NCI-H128 (cell line): ENCODE results near the gene CLEC16A.

Source experiments
- DNase-seq: peaks from one replicate; lab custom pipeline; 2025; ENCODE audit not compliant: unreplicated experiment; lab: John Stamatoyannopoulos, UW

The CLEC16A gene

GRCh38 chr16:11183035-11183812 is 238.9 kb downstream of the CLEC16A start:
- no peak for DNase-seq

DNA sequence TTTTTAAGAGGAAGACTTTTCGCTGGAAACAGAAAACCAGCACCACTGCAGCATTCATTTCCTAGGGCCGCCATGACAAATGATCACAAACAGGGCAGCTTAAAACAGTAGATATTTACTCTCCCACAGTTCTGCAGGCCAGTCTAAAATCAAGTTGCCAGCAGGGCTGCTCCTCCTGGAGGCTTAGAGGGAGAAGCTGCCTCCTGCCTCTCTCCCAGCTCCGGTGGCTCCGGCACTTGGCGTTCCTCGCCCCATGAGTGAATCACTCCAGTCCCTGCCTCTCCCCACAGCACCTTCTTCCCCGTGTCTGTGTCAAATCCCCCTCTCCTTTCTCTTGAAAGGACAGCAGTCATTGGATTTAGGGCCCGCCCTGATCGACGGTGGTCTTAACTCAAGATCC is 239.6 kb downstream of the CLEC16A start:
- DNase-seq: no peak

GRCh38 chr16:11187522-11188023 is 243.2 kb downstream of the CLEC16A start:
- no peak for DNase-seq

DNA sequence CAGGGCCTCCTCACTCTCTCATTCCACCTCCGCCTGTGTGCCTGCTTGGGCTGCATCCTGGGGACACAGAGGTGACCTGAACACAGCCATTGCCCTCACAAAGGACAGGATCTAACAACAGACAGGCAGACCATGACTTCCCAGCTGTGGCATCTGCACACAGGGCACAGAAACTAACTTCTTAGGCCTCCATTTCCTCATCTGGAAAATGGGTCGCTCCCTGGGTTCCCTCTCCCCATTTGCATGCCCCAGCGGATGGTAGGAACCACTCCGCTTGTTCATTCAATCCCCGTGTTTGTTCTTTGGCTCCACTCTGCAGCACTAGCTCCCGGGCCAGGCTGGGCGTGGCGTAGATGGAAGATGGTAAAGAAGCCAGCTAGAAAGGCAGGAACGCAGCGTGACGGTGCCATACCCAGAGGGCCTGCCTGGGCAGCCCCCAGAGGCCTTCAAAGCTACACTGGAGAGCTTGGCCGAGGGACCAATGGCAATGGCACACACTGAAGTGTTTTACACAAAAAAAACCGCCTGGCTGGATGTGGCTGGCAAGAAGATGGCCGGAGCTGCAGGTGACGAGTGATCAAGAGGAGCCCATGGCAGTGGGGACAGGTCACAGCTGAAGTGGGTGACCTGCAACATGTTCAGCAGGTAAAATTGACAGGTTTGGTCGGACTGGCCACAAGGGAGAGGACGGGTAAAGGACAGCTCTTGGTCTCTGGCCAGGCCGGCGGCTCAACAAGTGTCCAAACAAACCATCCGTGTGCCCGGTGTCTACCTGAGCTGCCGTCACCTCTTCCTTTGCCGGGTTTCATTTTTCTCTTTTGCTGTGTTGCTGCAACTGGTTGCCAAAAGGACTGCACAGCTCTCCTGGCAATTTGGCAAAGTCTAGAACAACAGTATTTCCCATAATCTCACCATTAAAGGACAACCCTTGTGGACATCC is 244.7 kb downstream of the CLEC16A start:
- no peak for DNase-seq

DNA sequence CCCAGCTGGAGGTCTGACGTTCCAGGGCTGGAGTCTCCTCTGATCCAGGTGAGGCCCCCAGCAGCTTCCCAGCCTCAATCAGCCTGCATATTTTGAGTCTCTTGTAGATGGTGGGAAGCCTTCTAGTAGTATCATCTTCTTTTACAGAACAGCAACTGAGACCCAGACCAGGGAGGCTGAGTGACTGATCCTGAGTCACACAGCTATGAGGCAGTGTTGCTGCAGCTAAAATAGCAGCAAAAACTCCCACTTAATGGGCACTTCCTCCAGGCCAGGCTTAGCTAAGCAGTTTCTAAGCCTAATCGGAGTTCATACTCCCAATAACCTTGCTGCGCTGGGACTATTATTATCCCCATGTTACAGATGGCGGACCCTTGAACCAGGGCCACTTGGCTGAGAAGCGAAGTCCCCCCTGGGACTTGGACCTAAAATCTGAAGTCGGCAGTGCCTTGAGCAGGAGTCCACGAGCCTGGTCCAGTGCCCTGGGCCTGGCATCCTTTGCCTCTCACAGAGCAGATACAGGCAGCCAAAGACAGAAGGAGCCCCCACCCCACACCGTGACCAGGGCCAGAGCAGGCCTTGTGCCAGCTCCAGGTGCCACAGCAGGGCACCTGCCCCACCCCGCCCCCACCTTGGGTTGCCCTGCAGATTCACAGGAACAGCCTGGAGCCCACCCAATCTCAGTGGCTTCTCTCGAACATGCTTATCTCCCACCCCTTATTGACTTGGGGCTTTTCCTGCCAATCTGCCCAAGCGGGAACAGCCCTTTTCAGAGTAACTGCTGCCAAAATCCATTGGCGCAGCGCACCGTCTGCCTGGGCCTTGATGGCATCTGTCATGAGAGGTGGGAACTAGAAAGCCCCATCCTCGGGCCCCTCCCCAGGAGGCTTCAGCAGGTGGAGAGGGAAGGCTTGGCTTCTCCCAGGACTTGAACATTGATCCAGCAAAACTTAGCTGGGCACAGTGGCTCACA is 246.5 kb downstream of the CLEC16A start:
- no peak for DNase-seq

DNA sequence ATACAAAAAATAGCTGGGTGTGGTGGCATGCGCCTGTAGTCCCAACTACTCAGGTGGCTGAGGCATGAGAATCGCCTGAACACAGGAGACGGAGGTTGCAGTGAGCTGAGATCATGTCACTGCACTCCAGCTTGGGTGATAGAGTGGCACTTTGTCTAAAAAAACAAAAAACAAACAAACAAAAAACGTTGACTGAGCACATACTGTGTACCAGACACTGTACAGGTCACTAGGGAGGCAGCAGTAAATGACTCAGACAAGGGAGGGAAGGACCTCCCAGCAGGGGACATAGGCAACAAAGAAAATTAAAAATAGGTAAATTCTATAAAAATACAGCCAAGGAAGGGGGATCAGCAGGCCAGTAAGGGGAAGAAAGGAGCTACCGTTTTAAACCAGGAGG is 247.3 kb downstream of the CLEC16A start:
- no peak for DNase-seq

- DNase-seq: no peak
Observed at GRCh38 chr16:11193494-11193893, 249.1 kb downstream of the CLEC16A start.

DNA sequence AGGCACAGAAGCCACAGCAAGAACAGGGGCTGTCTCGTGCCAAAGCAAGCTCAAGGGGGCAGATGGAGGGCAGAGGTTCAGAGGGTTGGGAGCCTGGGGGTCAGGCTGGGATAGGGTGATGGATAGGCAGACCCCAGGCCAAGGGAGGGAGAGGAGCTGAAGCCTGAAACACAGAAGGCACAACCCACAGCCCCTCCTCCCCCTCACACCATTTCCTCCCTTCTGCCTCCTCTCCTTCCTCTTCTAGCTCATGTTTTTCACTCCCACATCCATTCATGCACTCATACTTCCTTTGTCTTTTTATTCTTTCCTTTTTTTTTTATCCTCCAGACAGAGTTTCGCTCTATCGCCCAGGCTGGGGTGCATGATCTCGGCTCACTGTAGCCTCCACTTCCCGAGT is 250.5 kb downstream of the CLEC16A start:
- DNase-seq: no peak

GRCh38 chr16:11196286-11196828 is 252.0 kb downstream of the CLEC16A start:
- no peak for DNase-seq

DNA sequence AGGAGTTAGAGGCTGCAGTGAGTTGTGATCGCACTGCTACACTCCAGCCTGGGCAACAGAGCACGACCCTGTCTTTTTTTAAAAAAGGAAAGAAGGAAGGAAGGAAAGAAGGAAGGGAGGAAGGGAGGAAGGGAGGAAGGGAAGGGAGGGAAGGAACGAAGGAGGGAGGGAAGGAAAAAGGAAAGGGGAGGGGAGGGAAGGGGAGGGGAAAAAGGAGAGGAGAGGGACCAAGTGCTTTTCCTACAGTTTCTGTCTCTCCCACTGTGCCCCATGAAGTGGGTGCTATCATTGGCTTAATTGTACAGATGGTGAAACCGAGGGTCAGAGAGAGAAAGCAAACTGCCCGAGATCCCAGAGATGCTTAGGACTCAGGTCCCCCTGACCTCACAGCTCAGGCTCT is 254.0 kb downstream of the CLEC16A start:
- DNase-seq: no peak

DNA sequence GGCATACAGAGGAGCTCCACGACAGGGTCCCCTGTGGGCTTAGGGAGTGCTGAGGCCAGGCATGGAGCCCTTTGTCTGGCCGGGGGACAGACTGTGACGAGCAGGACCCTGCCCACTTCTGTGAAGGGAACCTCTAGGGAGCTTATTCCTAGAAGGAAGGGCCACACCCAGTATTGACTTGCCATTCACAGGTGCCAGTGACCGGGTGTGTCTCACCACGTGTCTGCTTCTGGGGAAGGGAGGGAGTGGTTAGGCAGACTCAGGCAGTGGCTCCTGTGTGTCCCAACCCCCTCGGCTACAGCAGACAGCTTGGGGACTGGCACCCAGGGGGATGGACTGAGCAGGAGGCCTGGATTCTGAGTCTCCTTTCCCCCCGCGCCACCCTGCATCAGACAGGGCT is 254.5 kb downstream of the CLEC16A start:
- DNase-seq: no peak

GRCh38 chr16:11200592-11200991 is 256.2 kb downstream of the CLEC16A start:
- no peak for DNase-seq

- DNase-seq: no peak
Observed at GRCh38 chr16:11201498-11202259, 257.3 kb downstream of the CLEC16A start.

- no peak for DNase-seq
Observed at GRCh38 chr16:11202260-11203091, 258.1 kb downstream of the CLEC16A start.

DNA sequence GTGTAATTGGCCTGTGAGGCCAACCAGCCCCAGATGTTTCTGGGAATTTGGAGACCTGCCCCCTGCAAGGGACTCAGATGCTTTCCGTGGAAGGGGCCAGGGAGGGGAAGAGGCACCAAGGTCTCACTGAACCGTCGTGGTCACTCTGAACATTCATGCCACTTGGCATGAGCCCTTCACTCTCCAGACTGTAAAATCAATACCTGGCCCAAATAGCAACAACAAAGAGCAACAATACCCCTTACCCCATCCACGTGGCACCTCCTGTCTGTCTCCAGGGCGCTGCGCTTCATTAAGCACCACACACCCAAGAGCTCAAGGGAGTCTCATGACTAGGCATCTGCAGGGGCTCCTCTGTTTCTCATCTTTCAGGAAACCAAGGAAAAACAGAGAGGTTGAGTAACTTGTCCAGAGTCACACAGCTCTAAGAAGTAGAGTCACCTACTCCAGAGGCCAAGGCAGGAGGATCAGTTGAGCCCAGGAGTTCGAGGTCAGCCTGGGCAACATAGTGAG is 258.8 kb downstream of the CLEC16A start:
- DNase-seq: no peak

GRCh38 chr16:11204513-11205047 is 260.2 kb downstream of the CLEC16A start:
- no peak for DNase-seq

DNA sequence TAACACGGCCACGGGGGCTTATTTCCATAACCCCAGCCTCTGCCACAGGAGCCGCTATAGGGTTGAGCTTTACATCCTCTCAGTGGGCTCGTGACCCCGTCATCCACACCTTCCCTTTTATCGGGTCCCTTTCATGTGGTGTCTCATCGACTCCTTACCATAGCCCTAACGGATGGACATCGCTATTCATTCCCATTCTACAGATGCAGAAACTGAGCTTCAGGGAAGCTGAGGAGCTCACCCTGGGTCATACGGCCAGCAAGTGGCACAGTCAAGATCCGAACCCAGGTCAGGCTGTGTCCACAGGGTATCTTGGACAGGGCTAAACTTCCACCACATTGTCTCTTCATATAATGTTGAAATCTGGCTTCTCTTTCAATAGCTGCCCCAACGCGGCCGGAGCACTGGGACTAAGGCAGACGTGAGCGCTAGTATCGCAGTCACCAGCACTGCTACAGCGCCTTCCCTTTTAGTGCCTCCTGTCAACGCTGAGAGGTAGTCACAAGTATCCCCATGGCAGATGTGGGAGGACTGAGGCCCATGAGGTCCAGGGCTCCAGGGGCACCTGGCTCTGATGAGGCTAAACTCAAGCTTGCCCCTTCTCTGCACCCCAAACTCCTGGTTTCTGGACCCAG is 260.8 kb downstream of the CLEC16A start:
- no peak for DNase-seq
